Neural crest cell (in vitro differentiated cells): ENCODE results near the gene S100A6. TPM values are rescaled to one million over a fixed set of nuclear protein-coding genes. Genes with fewer than 3 reads are reported as not detected.

Experiments used
- DNase-seq: peaks from one replicate; pipeline ENCODE4 v3.0.0; 2021; ENCODE audit warnings: low read depth, mixed read lengths, low spot score
- H3K27ac Mint-ChIP-seq: one replicate; pipeline ENCODE4 v1.8.0; 2021; ENCODE audit warnings: mild to moderate bottlenecking, mixed read lengths; ENCODE audit not compliant: unreplicated experiment
- H3K27me3 Mint-ChIP-seq: 2 replicates; pipeline ENCODE4 v1.8.0; 2021; ENCODE audit warnings: low read depth, mild to moderate bottlenecking, mixed read lengths
- H3K36me3 Mint-ChIP-seq: 2 replicates; pipeline ENCODE4 v1.8.0; 2021; ENCODE audit warnings: low read depth, mild to moderate bottlenecking, mixed read lengths
- H3K4me1 Mint-ChIP-seq: 2 replicates; pipeline ENCODE4 v1.8.0; 2021; ENCODE audit warnings: mixed read lengths
- H3K4me3 Mint-ChIP-seq: one replicate; pipeline ENCODE4 v1.8.0; 2021; ENCODE audit warnings: mild to moderate bottlenecking, mixed read lengths
- H3K9me3 Mint-ChIP-seq: 2 replicates; pipeline ENCODE4 v1.8.0; 2021; ENCODE audit warnings: mixed read lengths
- CTCF ChIP-seq: fragments of 200-600 bp; sonication (generic); conservative IDR thresholded peaks from 2 replicates; pipeline ENCODE4 v1.5.0; 2021; ENCODE audit warnings: antibody characterized with exemption, mild to moderate bottlenecking
- total RNA-seq: library from RNA; stranded (reverse); gene quantifications from 2 replicates; pipeline ENCODE4 v1.2.1, GENCODE V29; 2021

S100A6 gene
- total RNA-seq, 1 donor from 2014 or later: not detected

DNA sequence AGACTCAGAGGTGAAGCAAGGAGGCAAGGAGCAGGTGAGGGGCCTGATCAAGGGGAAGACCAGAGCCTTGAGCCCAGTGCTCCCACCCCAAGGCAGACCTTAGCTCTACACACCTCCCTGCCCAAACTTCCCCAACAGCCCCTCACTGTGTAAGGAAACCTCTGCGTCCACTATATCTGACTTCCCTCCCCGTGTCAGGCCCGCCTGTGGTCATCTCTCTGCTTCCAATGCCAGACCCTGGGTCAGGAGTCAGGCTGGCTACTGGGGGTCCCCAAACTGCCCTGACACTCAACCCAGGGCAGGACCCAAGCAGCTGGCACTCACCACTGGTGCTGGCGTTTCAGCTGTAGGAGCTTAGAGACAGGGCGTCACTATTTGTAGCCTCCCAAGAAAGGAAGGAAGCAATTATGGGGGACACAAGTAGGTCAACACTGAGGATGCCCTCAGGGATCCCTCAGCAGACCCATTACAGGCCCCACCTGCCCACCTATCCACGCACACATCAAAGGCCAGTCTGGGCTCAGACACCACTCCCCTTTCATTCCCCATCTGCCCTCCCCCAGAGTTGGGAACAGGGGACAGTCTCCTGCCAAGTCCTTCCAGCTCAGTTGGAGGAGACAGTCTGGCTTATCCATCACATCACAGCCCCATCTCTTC, 14.1 kb upstream of the S100A6 start:
- H3K27ac Mint-ChIP-seq: peak overlapping the region; percentile 50
- no peaks in the 10 kb centered on the region for H3K27me3 Mint-ChIP-seq
- H3K4me3 Mint-ChIP-seq: no peak overlapping the region
- TF ChIP-seq CTCF: no peak
- no peaks in the 10 kb centered on the region for H3K9me3 Mint-ChIP-seq
- no peaks in the 10 kb centered on the region for H3K36me3 Mint-ChIP-seq
- no peak for DNase-seq
- H3K4me1 Mint-ChIP-seq: peaks cover 55% of the 10 kb centered on the region

DNA sequence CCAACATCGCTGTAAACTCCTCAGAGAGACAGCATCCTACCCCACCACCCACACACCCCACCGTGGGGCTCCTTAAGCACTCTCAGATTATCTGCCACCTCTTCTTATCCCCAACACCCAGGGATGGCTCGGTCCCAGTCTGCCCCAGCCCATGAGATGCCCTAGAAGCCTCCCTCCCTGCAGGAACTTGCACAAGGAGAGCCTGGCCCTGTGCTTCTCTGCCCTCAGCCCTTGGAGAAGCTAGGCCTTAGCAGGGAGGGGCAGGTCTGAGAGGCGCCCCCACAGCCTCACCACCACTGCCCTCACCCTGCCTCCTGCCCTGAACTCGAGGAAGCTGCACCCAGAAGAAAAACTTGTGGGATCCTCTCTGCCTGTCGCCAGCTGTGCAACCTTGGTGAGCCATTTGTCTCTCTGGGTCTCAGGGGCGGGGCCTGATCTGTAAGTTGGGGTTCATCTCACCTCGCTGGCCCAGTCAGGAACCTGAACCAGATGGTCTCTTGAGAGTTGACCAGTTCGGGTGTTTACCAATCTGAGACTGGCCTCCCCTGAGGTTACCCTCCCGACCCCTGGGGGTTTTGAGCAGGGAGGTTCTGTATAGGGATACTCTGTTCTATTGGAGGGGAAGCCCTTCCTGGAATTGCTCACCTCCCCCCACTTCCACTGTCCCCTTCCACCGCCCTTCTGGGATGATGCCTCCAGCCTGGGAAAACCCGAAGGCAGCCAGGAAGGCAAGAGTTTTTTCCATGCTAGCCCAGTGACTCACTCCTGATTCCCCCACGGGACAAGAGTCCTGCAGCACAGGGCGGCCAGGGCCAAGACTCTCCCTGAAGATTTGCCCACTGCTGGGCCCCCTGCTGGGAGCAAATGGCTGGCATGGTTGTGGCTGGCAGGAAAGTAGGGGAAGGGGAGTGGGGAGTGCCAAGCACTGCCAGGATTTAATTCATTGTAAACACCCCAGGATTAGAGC, 13.2 kb upstream of the S100A6 start, which contains the start of gene S100A3:
TSS of gene S100A3 (minus strand) at position 537 of the 967 bp plus-strand sequence. CDS start 773 bp downstream, outside the sequence.
- TF ChIP-seq CTCF: no peak
- peak within 1 kb of the TSS; percentile 38 for H3K4me3 Mint-ChIP-seq
- peak within 1 kb of the TSS; percentile 75 for H3K27ac Mint-ChIP-seq
- H3K4me1 Mint-ChIP-seq: peaks cover 64% of the 10 kb centered on the region
- H3K9me3 Mint-ChIP-seq: no peaks in the 10 kb centered on the region
- H3K36me3 Mint-ChIP-seq: no peaks in the 10 kb centered on the region
- DNase-seq: no peak
- H3K27me3 Mint-ChIP-seq: no peaks in the 10 kb centered on the region

- DNase-seq: no peak
- no peak overlapping the region for H3K27ac Mint-ChIP-seq
- H3K27me3 Mint-ChIP-seq: no peaks in the 10 kb centered on the region
- no peak for TF ChIP-seq CTCF
- H3K4me1 Mint-ChIP-seq: peaks cover 65% of the 10 kb centered on the region
- H3K9me3 Mint-ChIP-seq: no peaks in the 10 kb centered on the region
- H3K4me3 Mint-ChIP-seq: no peak overlapping the region
- no peaks in the 10 kb centered on the region for H3K36me3 Mint-ChIP-seq
These were observed 12.1 kb upstream of the S100A6 start for GRCh38 chr1:153547560-153548551.

DNA sequence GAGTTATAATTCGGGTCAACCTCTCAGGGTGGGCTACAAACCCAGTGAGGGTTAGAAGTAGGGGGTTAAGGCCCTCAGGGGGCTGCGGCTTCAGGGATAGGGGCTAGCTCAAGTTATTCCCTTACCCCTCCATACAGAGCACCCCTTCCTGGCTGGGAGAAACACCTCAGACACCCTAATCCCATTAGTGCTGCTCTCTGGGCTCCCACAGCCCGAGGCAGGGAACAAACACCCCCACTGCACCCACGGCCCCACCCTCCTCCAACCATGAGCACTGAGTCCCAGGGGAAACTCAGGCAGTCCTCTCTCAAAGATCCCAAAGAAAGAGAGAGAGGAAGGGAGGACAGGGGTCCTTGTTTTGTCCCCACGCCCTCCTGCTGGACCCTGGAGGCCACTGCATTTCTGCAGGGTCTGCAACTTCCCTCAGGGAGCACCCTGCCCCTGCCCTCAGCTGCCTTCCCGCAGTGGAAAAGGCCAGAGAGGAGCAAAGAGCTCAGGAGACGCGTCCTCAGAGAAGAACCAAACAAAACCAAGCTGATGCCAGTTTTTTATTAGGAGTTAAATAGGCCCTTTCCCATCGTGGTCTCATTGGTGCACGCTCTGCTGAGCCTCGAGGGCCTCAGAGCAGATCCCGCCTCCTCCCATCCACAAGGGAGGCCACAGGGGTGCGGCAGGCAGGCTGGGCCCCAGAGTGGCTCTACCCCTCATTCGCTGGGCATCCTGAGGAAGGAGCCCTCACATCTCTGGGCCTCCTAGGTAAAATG, 11.2 kb upstream of the S100A6 start:
- H3K36me3 Mint-ChIP-seq: no peaks in the 10 kb centered on the region
- peaks cover 61% of the 10 kb centered on the region for H3K4me1 Mint-ChIP-seq
- peak overlapping the region; percentile 35 for H3K27ac Mint-ChIP-seq
- H3K4me3 Mint-ChIP-seq: no peak overlapping the region
- no peak for DNase-seq
- no peak for TF ChIP-seq CTCF
- H3K9me3 Mint-ChIP-seq: no peaks in the 10 kb centered on the region
- H3K27me3 Mint-ChIP-seq: no peaks in the 10 kb centered on the region
